Fibroblast of the conjunctiva (primary cell): ENCODE results near the gene CWH43.
"Not testable (repeated sequence)": the region's sequence is repeated elsewhere in the genome, so short reads cannot be mapped to it uniquely, and the experiment has no call there.

Experiments used
- DNase-seq: peaks from one replicate; pipeline ENCODE4 v3.0.0-alpha.2; 2010; ENCODE audit warnings: low read depth

CWH43 gene

GRCh38 chr4:48976041-48976440 lies 10.0 kb upstream of the CWH43 start:
- DNase-seq = no peak

- DNase-seq = no peak
Observed at GRCh38 chr4:48979914-48980579, 6.0 kb upstream of the CWH43 start.

GRCh38 chr4:48984005-48984404 lies 2.1 kb upstream of the CWH43 start:
- not testable (repeated sequence) for DNase-seq

- no peak for DNase-seq
Observed at GRCh38 chr4:48985602-48985975, 486 bp upstream of the CWH43 start.

GRCh38 chr4:48986654-48987164 lies 634 bp downstream of the CWH43 start:
- no peak for DNase-seq

GRCh38 chr4:48989461-48990203 lies 3.6 kb downstream of the CWH43 start:
- no peak for DNase-seq

GRCh38 chr4:48991357-48991756 lies 5.3 kb downstream of the CWH43 start:
- DNase-seq = no peak

GRCh38 chr4:48997962-48998361 lies 11.9 kb downstream of the CWH43 start:
- no peak for DNase-seq

GRCh38 chr4:48998440-48998839 lies 12.4 kb downstream of the CWH43 start:
- DNase-seq = no peak

- DNase-seq = no peak
Observed at GRCh38 chr4:49000806-49001205, 14.7 kb downstream of the CWH43 start.

- DNase-seq = no peak
Observed at GRCh38 chr4:49002931-49003330, 16.9 kb downstream of the CWH43 start.

- no peak for DNase-seq
Observed at GRCh38 chr4:49018718-49019295, 32.7 kb downstream of the CWH43 start.

- DNase-seq = no peak
Observed at GRCh38 chr4:49032440-49033161, 46.5 kb downstream of the CWH43 start.

- no peak for DNase-seq
Observed at GRCh38 chr4:49036528-49036927, 50.5 kb downstream of the CWH43 start.

GRCh38 chr4:49044270-49044669 lies 58.2 kb downstream of the CWH43 start:
- DNase-seq = no peak

GRCh38 chr4:49058306-49058705 lies 72.2 kb downstream of the CWH43 start:
- DNase-seq = no peak

- DNase-seq = no peak
Observed at GRCh38 chr4:49063670-49064069, 77.6 kb downstream of the CWH43 start.

- DNase-seq = not testable (repeated sequence)
Observed at GRCh38 chr4:49072196-49072595, 86.1 kb downstream of the CWH43 start.

GRCh38 chr4:49091883-49092282 lies 105.8 kb downstream of the CWH43 start:
- DNase-seq = not testable (repeated sequence)

GRCh38 chr4:49092608-49093135 lies 106.6 kb downstream of the CWH43 start:
- not testable (repeated sequence) for DNase-seq

GRCh38 chr4:49096215-49096614 lies 110.1 kb downstream of the CWH43 start:
- not testable (repeated sequence) for DNase-seq

GRCh38 chr4:49096627-49097026 lies 110.6 kb downstream of the CWH43 start:
- DNase-seq = not testable (repeated sequence)
